OCI-LY1 (cell line): Measurements from ENCODE around the gene DEGS1.

Source experiments
- H2AFZ ChIP-seq: fragments of 200-600 bp; sonication (generic), shearing (Covaris generic); 2 replicates; pipeline ENCODE4 v1.6.0; 2014; ENCODE audit warnings: antibody characterized with exemption, mild to moderate bottlenecking, low read length
- H3F3A ChIP-seq: fragments of 200-600 bp; sonication (generic), shearing (Covaris generic); 2 replicates; pipeline ENCODE4 v1.6.0; 2014; ENCODE audit warnings: mild to moderate bottlenecking, antibody characterized with exemption, low read length, moderate library complexity; ENCODE audit not compliant: insufficient read depth
- H3K27ac ChIP-seq: fragments of 200-600 bp; sonication (generic); 2 replicates; pipeline ENCODE4 v1.5.1; 2014; ENCODE audit warnings: low read length, mixed run types, mild to moderate bottlenecking, low read depth; ENCODE audit not compliant: poor library complexity, severe bottlenecking
- H3K27me3 ChIP-seq: fragments of 200-600 bp; sonication (generic); 2 replicates; pipeline ENCODE4 v1.6.0; 2014; ENCODE audit warnings: antibody characterized with exemption, mild to moderate bottlenecking, low read length, moderate library complexity; ENCODE audit not compliant: insufficient read depth
- H3K36me3 ChIP-seq: fragments of 200-600 bp; sonication (generic); 2 replicates; pipeline ENCODE4 v1.6.1; 2014; ENCODE audit warnings: mild to moderate bottlenecking, antibody characterized with exemption, low read length, moderate library complexity, mixed read lengths; ENCODE audit not compliant: insufficient read depth
- H3K4me1 ChIP-seq: fragments of 200-600 bp; sonication (generic); 2 replicates; pipeline ENCODE4 v1.5.1; 2014; ENCODE audit warnings: mild to moderate bottlenecking, low read length, moderate library complexity; ENCODE audit not compliant: insufficient read depth, severe bottlenecking
- H3K4me2 ChIP-seq: fragments of 200-600 bp; sonication (generic), shearing (Covaris generic); 2 replicates; pipeline ENCODE4 v1.6.1; 2014; ENCODE audit warnings: low read length
- H3K4me3 ChIP-seq: fragments of 200-600 bp; sonication (generic); 2 replicates; pipeline ENCODE4 v1.5.1; 2014; ENCODE audit warnings: low read length, low read depth, mild to moderate bottlenecking, mixed read lengths; ENCODE audit not compliant: poor library complexity, severe bottlenecking
- H3K79me2 ChIP-seq: fragments of 200-600 bp; shearing (Covaris generic); 2 replicates; pipeline ENCODE4 v1.6.1; 2016; ENCODE audit warnings: mixed run types, low read length, mixed read lengths; ENCODE audit not compliant: insufficient read depth
- H3K9ac ChIP-seq: fragments of 200-600 bp; sonication (generic), shearing (Covaris generic); 2 replicates; pipeline ENCODE4 v1.6.1; 2014; ENCODE audit warnings: mild to moderate bottlenecking, low read length, mixed read lengths
- H3K9me2 ChIP-seq: fragments of 200-600 bp; sonication (generic), shearing (Covaris generic); 2 replicates; pipeline ENCODE4 v1.6.1; 2014; ENCODE audit warnings: low read depth, mild to moderate bottlenecking, low read length, mixed read lengths
- H3K9me3 ChIP-seq: fragments of 200-600 bp; shearing (Covaris generic); 2 replicates; pipeline ENCODE4 v1.6.1; 2014; ENCODE audit warnings: low read length, mixed read lengths
- H4K20me1 ChIP-seq: fragments of 200-600 bp; sonication (generic), shearing (Covaris generic); 2 replicates; pipeline ENCODE4 v1.6.0; 2016; ENCODE audit warnings: mild to moderate bottlenecking, low read length; ENCODE audit not compliant: insufficient read depth
- EZH2 ChIP-seq: fragments of 200-600 bp; sonication (generic), shearing (Covaris generic); IDR thresholded peaks from 2 replicates; pipeline ENCODE4 v1.8.0; 2017; ENCODE audit warnings: borderline replicate concordance, mixed run types, mild to moderate bottlenecking, antibody characterized with exemption, low read length, moderate library complexity, mixed read lengths
- TF ChIP-seq, protein P1 (sequence below): fragments of 200-600 bp; sonication (generic), shearing (Covaris generic); IDR thresholded peaks from 2 replicates; pipeline ENCODE4 v1.5.1; 2017; ENCODE audit warnings: mild to moderate bottlenecking, antibody characterized with exemption, low read length, moderate library complexity, mixed read lengths

The DEGS1 gene

DNA sequence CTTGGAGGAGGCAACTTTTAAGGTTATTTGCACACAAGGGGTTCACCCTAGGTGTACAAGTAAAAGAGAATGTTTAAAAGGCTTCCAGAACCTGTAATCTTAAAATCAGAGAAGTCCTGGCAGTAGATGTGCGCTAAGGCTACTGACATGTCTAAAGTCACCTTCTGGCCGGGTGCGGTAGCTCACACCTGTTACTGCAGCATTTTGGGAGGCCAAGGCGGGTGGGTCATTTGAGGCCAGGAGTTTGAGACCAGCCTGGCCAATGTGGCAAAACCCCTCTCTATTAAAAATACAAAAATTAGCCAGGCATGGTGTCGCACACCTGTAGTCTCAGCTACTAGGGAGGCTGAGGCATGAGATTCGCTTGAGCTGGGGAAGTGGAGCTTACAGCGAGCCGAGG is 20.3 kb upstream of the DEGS1 start:
- no peaks in the 10 kb centered on the region for H3F3A ChIP-seq
- no peak overlapping the region for H3K27ac ChIP-seq
- no peak overlapping the region for H3K4me2 ChIP-seq
- no peaks in the 10 kb centered on the region for H3K9me2 ChIP-seq
- no peaks in the 10 kb centered on the region for H3K4me1 ChIP-seq
- TF ChIP-seq EZH2, result no peak
- TF ChIP-seq, protein P1, sequence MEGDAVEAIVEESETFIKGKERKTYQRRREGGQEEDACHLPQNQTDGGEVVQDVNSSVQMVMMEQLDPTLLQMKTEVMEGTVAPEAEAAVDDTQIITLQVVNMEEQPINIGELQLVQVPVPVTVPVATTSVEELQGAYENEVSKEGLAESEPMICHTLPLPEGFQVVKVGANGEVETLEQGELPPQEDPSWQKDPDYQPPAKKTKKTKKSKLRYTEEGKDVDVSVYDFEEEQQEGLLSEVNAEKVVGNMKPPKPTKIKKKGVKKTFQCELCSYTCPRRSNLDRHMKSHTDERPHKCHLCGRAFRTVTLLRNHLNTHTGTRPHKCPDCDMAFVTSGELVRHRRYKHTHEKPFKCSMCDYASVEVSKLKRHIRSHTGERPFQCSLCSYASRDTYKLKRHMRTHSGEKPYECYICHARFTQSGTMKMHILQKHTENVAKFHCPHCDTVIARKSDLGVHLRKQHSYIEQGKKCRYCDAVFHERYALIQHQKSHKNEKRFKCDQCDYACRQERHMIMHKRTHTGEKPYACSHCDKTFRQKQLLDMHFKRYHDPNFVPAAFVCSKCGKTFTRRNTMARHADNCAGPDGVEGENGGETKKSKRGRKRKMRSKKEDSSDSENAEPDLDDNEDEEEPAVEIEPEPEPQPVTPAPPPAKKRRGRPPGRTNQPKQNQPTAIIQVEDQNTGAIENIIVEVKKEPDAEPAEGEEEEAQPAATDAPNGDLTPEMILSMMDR, result no peak
- no peaks in the 10 kb centered on the region for H4K20me1 ChIP-seq
- no peaks in the 10 kb centered on the region for H3K27me3 ChIP-seq
- no peak overlapping the region for H3K9ac ChIP-seq
- H3K79me2 ChIP-seq, result no peaks in the 10 kb centered on the region
- H3K36me3 ChIP-seq, result peaks cover 24% of the 10 kb centered on the region
- no peak overlapping the region for H3K4me3 ChIP-seq
- no peaks in the 10 kb centered on the region for H3K9me3 ChIP-seq
- no peak overlapping the region for H2AFZ ChIP-seq

DNA sequence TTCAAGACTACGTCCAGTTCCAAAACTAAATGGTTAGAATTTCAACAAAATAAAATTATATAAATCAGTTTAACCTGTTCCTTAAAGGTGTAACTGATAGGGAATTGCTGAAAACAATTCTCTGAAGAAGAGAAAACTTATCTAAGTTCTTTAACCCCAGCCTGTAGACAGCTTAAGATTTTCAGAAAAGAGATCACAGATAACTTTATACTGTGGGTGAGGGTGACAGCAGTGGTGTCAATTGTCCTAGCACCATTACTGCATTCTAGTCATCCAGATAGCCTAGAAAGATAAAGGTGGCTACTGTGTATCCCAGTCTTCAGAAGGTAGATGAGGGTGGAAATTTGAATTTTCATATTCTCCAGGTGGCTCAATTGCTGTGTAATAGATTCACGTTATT is 19.7 kb upstream of the DEGS1 start:
- Histone ChIP-seq H3K79me2 (no peaks in the 10 kb centered on the region), H3K27ac (no peak overlapping the region), H3K4me2 (no peak overlapping the region), H3K9ac (no peak overlapping the region), H4K20me1 (no peaks in the 10 kb centered on the region), H3K9me2 (no peaks in the 10 kb centered on the region), H3K4me3 (no peak overlapping the region), H3F3A (no peaks in the 10 kb centered on the region), H2AFZ (no peak overlapping the region), H3K4me1 (no peaks in the 10 kb centered on the region), H3K36me3 (peaks cover 19% of the 10 kb centered on the region; the same call in 1 of the 2 replicates), H3K27me3 (no peaks in the 10 kb centered on the region), H3K9me3 (no peaks in the 10 kb centered on the region)
- TF ChIP-seq, protein P1, result no peak
- no peak for TF ChIP-seq EZH2

DNA sequence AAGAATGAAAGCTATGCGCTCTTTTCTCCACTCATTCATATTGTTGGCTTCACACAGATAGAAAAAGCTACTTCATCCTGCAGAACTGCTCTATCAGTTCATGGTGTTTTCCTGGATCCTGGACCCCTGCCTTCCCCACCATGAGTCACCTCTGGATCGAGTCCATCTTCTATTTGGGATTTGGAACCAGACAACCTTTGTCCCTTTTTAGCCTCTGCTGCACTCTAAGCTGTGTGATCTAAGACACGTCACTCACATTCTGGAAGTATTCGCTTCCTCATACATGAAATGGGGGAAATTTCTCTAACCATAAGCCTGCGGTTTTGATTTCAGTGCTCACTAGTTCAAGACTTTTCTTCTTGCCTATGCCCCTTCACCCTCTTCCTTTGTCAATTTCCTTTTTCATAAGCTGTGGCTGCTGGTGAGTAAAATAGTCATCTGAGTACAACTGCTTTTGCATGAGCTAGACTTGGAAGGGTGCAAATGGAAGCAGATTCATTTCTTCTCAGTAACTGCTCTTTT is 14.1 kb upstream of the DEGS1 start:
- no peaks in the 10 kb centered on the region for H4K20me1 ChIP-seq
- H3K4me3 ChIP-seq, result no peak overlapping the region
- H3K27ac ChIP-seq, result no peak overlapping the region
- peaks cover 8% of the 10 kb centered on the region; the same call in 1 of the 2 replicates for H3K27me3 ChIP-seq
- H3K4me2 ChIP-seq, result no peak overlapping the region
- no peak overlapping the region for H2AFZ ChIP-seq
- no peaks in the 10 kb centered on the region for H3K9me2 ChIP-seq
- H3K9me3 ChIP-seq, result no peaks in the 10 kb centered on the region
- no peak for TF ChIP-seq EZH2
- TF ChIP-seq, protein P1, result no peak
- no peaks in the 10 kb centered on the region for H3K36me3 ChIP-seq
- no peaks in the 10 kb centered on the region for H3F3A ChIP-seq
- no peak overlapping the region for H3K9ac ChIP-seq
- peaks cover 4% of the 10 kb centered on the region for H3K4me1 ChIP-seq
- H3K79me2 ChIP-seq, result no peaks in the 10 kb centered on the region
